Measurements from ENCODE around the gene PRM2.

GRCh38 chr16:11236461-11237254, 39.6 kb downstream of the PRM2 start:
- TF ChIP-seq CTCF (IDR thresholded peaks at IDR 0.05; ENCODE audit: borderline replicate concordance, extremely low read depth, low read length, poor library complexity, severe bottlenecking) (no peak), EZH2 (IDR thresholded peaks at IDR 0.05; ENCODE audit: borderline replicate concordance, low read depth, low read length, severe bottlenecking) (no peak)
